ENCODE data around the gene LCN10.

GRCh38 chr9:136743639-136744211, 985 bp upstream of the LCN10 start:
- no peak for TF ChIP-seq RAD21 (CRISPR knock-in tag; IDR thresholded peaks at IDR 0.05)
- TF ChIP-seq TIGD3 (CRISPR knock-in tag; IDR thresholded peaks at IDR 0.05; ENCODE audit: borderline replicate concordance), result no peak
- no peak for TF ChIP-seq JUN (CRISPR knock-in tag; IDR thresholded peaks at IDR 0.05)
- TF ChIP-seq CTCF (CRISPR knock-in tag; IDR thresholded peaks at IDR 0.05), result no peak
- TF ChIP-seq ZNF773 (CRISPR knock-in tag; IDR thresholded peaks at IDR 0.05; ENCODE audit: borderline replicate concordance), result no peak
- no peak for TF ChIP-seq ZBTB37 (CRISPR knock-in tag; IDR thresholded peaks at IDR 0.05)
- no peak for TF ChIP-seq ELF3 (CRISPR knock-in tag; IDR thresholded peaks at IDR 0.05)
